HG03064 (cell line): Measurements from ENCODE around the gene PIRT.

ENCODE experiments used
- ATAC-seq: cut with Tn5 transposase; IDR thresholded peaks from one replicate; pipeline ENCODE4 v1.9.1; 2021; ENCODE audit warnings: low read depth; ENCODE audit not compliant: unreplicated experiment

The PIRT gene

DNA sequence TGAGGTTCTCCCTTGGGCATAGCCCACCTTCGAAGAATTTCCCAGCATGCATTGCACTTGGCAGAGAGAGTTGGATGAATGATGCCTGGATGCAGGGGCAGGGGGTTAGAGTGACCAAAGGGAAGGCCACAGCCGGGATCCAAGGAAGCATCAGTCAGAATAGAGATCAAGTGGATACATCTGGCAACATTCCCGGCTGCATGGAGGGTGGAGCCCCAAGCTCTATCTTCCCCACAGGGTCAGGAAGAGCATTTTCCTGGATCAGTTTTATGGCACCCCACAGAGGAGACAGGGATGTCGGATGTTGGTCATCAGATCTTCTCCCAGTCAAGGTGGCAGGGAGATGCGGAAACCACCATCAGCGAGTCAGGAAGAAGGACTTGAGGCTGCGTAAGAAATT, 13.0 kb downstream of the PIRT start:
- ATAC-seq, result no peak

DNA sequence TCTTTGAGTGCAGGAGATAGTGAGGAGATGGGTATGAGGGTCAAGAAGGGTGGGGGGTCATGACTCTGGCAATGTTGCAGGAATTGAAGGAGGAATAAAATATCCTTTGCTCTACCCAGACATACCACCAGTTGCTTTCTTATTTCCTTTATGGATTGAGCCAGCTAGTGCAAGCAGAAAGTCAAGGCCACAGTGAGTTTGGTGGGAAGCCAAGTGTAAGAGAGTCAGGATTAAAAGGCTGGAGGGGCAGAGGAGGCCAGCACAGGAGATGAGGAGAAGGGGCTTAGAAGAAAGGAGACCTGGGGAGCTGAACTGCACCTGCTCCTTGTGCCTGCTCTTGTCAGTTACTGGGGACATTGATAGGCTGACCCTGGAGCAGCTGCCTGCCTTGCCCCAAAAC, 16.1 kb downstream of the PIRT start:
- ATAC-seq, result no peak

DNA sequence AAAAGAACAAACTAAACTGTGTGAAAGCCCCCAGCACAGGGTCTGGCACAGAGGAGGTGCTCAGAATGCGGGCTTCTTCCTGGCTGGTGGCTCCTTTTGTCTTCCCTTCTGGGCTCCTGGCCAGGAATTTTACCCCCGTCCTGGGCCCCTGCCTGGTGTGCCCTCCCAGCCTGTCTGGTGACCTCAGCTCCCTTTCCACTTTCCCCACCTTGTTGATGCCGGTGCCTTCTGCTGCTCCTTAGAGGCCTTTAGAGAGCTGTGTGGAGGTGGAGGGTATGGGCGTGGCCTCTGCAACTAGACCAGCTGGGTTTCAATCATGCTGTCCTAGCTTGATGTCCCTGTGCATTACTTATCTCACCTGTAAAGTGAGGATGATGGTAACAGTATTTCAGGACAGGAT, 16.8 kb downstream of the PIRT start:
- ATAC-seq, result no peak

DNA sequence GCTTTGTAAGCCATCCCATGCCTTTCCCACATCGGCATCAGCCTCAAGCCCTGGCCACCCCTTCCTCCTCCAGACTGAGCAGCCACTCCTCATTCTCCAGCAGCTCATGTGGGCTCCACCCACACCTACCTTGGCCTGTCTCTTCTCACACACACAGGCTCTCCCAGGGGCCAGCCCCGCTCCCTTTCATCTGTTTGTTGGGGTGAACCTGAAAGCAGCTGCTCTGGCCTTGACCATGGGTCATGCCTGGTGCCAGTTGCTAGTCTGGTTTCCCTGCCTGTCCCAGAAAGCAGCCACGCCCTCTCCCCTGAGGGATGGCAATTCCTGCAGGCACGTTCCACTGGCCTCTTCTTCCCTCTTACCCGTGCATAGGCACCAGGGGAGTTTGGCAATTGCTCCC, 22.6 kb downstream of the PIRT start:
- ATAC-seq, result no peak

DNA sequence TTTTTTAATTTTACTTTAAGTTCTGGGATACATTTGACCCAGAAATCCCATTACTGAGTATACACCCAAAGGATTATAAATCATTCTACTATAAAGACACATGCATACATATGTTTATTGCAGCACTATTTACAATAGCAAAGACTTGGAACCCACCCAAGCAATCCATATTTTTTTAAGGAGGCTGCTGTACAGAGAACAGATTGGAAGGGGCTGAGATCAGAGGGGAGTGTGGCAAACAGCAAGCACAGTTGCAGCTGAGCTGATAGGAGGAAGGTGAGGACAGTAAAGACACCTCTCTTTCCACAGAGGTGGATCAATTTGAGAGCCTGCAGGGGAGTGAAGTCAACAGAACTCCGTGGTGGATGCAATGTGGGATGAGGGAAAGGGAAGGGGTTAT, 23.8 kb downstream of the PIRT start:
- ATAC-seq, result no peak

DNA sequence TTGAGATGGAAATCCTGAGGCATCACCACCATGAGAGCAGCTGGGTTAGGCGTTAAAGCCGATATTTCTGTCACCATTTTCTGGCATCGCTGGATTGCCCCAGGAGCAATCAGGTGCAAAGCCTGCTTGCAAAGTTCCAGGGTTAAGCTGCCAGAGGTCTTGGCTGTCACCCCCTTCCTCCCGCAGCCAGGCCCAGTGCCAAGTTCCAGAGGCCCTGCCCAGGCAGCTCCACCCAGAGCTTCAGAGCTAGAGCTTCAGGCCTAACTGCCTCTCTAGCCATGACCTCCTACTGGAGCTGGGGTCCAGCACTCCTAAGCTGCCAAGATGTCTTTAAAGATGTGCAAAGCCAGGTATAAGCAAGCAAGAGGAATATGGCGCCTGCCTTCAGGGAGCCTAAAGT, 25.2 kb downstream of the PIRT start:
- ATAC-seq, result no peak

GRCh38 chr17:10809605-10810004, 28.3 kb downstream of the PIRT start:
- no peak for ATAC-seq

- no peak for ATAC-seq
Measured at GRCh38 chr17:10807704-10808128, 30.2 kb downstream of the PIRT start.

DNA sequence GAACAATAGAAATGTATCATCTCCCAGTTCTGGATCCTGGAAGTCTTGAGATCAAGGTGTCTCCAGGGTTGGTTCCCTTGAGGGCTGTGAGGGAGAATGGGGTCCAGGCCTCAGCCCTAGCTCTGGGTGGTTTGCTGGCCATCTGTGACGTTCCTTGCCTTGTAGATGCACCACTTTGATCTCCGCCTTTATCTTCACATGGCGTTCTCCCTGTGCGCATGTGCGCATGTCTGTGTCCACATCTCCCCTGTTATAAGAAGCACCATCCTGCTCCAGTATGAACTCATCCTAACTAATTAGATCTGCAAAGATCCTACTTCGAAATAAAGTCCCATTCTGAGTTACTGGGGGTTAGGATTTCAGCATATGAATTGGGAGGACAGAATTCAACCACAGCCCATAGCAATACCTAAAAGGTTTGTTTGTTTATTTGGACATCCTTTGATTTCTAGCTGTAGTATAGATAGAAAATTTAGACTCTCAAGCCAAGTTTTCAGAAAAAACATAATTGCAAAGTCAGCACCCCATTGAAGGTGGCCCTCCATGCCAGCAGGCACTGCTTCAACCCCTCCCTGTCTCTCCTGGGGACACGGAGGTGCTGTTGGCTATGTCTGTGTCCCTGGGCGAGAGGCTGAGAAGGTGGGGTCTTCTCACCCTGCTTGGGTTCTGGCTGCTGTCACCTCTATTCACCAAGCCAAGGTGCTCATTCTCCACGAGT, 31.2 kb downstream of the PIRT start:
- ATAC-seq, result no peak

DNA sequence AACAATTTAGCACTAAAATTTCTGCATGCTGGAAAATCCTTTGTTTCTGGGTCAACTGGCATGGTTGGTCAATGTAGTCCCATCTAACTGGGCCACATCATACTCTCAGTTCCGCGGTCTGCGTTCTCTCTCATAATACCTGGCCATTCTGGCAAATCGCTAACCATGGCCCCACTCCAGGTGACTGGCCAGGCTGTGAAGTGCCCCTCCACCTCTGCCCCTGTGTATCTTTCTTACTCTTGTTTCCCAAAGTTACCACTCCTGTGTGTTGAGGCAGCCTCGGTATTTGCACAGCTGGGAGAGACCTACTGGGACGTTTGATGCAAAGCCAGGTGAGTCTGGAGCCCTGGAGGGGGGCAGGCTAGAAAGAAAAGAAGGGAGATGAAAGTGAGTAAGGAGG, 32.0 kb downstream of the PIRT start:
- ATAC-seq, result no peak

DNA sequence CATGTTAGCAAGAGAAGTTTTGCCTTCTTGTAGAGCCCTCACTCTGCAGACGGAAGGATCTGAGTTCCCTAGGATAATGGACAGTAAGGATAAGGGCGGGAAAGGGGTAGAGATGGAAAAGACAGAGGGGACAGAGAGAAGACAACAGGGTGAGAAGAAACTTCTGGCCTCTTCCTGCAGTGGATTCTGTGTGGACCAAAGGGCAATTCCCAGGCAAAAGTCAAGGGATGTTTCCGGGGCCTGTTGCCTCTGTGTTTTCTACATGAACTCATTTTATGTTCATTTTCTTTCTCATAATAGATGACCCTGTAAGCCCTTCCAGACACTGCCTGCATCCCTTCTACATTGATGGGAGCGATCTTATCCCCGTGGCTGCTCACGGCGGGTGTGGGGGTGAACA, 33.3 kb downstream of the PIRT start:
- no peak for ATAC-seq

DNA sequence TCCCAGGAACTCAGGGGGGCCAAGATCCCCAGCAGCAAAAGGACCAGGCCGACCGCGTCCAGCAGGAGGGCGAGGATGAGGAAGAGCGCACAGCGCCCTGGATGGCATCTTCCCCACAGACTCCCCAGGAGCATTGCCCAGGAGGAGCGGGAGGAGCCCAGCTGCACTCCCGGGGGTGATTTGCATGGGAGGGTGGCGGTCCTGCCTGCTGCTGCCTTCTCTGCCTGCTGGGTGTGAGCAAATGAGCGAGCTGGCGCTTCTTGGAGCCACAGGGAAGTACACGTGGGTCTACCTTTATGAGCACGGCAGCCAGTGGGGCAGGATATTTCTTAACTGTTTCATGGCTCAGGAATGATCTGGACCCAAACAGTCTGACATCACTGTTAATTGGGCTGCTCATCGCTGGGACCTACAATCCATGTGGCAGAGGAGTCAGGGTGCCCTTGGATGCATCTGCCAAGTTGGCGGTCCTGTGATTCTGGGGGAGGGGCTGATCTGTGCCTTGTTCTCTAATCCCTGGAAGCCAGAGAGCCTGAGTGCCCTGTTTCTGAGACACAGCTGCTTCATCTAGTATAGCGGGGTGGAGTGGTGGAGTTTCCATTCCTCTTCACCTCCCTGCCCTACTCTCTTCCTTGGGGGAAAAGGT, 33.9 kb downstream of the PIRT start, which contains the start of gene TMEM238L:
Gene TMEM238L, minus strand, starts transcription at position 270 of the 646 bp plus-strand sequence. Its CDS starts 136 bp downstream, at position 134.
- no peak for ATAC-seq

DNA sequence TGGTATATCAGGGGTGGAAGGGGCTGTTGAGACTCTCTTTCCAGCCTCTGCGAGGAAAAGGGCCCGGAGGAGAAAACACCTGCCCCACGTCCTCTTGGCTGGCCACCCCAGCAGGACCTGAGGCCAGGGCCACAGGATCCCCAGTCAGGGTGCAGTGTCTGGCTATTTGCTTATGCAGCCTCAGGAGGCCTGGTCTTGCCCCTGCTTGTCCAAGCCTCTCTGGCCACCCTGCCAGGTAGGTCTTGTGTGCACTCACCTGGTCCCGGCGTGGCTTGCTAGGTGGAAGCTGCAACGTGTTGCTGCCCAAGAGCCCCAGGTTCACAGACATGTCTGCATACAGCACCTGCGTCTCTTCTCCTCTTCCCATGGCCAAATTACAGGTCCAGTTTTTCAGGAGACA, 34.5 kb downstream of the PIRT start:
- no peak for ATAC-seq

GRCh38 chr17:10802496-10803284, 35.2 kb downstream of the PIRT start:
- no peak for ATAC-seq

- ATAC-seq, result no peak
Measured at GRCh38 chr17:10799407-10799806, 38.5 kb downstream of the PIRT start.

DNA sequence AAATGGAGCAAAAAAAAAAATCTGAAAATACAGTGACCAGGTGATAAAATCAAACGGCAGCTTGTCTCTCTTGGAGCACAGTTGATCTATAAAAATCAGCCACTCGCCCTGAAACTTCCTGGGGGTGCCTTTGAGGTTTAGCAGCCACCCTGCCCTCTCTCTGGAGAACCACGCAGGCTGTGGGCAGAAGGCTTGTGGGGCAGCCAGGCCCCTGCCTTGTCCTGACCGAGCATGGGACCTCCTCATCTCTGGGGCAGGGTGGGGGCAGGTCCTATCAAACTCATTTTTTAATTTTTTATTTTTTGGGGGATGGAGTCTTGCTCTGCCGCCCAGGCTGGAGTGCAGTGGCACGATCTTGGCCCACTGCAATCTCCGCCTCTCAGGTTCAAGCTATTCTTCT, 39.0 kb downstream of the PIRT start:
- ATAC-seq, result no peak

- ATAC-seq, result no peak
Measured at GRCh38 chr17:10798332-10798749, 39.5 kb downstream of the PIRT start.

DNA sequence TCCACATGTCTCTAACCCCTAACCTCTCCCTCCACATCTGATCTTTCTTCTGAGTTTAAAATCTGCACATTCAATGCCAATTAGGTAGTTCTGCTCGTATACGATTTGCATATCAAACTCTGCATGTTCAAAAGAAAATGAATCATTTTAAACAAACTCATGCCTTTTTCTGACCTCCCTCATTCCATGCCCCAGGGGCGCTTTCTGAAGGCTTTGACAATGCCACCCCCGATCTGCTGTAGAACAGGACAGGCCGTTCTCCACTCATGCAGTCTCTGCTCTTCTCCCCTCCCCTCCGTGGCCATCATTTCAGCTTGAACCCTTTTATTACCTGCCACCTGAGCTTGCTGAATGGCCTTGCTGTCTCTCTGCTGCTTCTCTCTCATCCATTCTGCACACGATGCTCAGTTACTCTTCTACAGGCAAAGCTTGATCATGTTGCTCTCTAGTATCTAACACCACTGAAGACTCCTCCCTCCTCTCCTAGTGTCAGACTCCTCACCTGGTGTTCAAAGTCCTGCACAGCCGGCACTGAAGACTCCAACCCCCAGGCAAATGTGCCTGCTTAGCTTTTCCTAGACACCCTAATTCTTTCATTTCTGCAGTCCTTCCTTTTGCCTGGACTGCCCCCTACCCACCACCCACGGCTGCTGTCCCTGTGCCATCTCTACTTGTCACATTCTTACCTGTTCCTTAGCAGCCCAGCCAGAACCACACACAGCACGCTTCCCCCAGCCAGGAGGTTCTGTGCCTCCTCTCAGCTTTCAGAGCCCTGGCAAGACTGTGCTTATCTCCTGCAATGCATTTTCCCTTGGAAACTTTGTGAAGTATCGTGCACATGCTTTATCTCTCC, 40.2 kb downstream of the PIRT start:
- ATAC-seq, result no peak

DNA sequence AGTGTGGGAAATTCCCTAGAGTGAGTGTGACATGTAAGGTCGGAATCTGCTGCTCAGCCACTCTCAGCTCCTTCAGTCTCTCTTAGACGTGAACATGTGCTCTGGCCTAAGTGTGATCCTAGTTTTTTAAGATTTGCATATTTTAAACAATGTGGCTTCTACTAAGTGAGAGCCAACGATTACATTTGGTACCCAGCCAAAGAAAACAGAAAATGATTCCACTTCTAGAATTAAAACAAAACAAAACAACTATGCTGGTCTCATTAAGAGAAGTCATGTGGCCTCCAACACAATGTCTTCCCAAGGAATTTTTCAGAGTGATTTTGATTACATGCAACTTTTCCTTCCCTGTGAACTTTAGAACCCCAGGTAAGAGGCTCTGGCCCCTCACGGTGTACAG, 44.1 kb downstream of the PIRT start:
- no peak for ATAC-seq

DNA sequence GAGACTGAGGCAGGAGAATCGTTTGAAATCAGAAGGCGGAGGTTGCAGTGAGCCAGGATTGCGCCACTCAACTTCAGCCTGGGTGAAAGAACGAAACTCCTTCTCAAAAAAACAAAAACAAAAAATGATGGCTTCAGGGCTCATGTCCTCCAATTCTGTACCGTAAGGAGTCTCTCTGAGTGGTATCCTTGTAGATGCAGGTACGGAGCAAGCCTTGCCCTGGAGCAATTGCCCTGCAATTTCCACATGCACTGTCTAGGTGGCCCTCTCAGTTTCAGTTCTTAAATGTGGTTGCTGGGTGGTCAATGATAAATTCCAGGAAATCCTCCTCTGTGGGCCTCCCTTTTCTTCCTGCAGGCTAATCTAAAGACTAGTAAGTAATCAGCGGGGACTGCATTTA, 44.6 kb downstream of the PIRT start:
- ATAC-seq, result no peak

DNA sequence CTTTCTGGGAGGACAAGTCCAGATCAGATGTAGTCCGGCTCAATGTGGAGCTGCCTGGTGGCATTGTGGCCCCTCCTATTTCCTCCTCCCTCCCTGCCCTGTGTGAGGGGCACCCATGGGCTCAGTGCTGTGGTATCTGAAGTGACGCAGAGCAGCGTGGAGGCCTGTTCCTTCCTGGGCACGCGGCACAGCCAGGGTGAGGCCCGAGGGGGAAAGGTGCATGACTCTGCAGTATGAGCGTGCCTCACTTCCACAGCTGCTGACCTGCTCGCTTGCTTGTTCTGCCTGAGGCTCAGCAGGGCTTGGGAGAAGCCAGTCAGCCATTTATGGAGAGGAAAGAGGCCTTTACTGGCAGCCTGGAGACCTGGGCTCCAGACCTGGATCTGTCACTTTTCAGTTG, 45.7 kb downstream of the PIRT start:
- no peak for ATAC-seq
